Mesendoderm (in vitro differentiated cells): ENCODE measurements around the gene MED27.

Experiments used
- DNase-seq: peaks from one replicate; pipeline ENCODE4 v3.0.0; 2013
- H2AK5ac ChIP-seq: 2 replicates; pipeline ENCODE4 v1.6.1; 2013; ENCODE audit warnings: low read length, inconsistent platforms
- H2BK120ac ChIP-seq: 2 replicates; pipeline ENCODE4 v1.6.1; 2013; ENCODE audit warnings: low read depth, mild to moderate bottlenecking, low read length, moderate library complexity, mixed read lengths
- H2BK15ac ChIP-seq: replicated peaks from 2 replicates; pipeline ENCODE4 v1.6.1; 2013; ENCODE audit warnings: low read depth, mild to moderate bottlenecking, moderate library complexity
- H2BK5ac ChIP-seq: 2 replicates; pipeline ENCODE4 v1.6.1; 2013; ENCODE audit warnings: low read length, inconsistent platforms
- H3K18ac ChIP-seq: 2 replicates; pipeline ENCODE4 v1.6.1; 2013; ENCODE audit warnings: mild to moderate bottlenecking, low read length, mixed read lengths
- H3K23ac ChIP-seq: one replicate; pipeline ENCODE4 v1.6.1; 2013; ENCODE audit warnings: low read length
- H3K27ac ChIP-seq: 2 replicates; pipeline ENCODE4 v1.5.1; 2013; ENCODE audit warnings: low read depth, mild to moderate bottlenecking, inconsistent platforms, low read length, moderate library complexity
- H3K27me3 ChIP-seq: 2 replicates; pipeline ENCODE4 v1.6.1; 2013; ENCODE audit warnings: low read length, control low read depth, mild to moderate bottlenecking, inconsistent platforms; ENCODE audit not compliant: insufficient read depth, poor library complexity
- H3K36me3 ChIP-seq: 2 replicates; pipeline ENCODE4 v1.6.1; 2013; ENCODE audit warnings: low read length, inconsistent platforms; ENCODE audit not compliant: control insufficient read depth, insufficient read depth
- H3K4ac ChIP-seq: one replicate; pipeline ENCODE4 v1.6.1; 2013; ENCODE audit warnings: low read depth, mild to moderate bottlenecking, low read length, moderate library complexity
- H3K4me1 ChIP-seq: 2 replicates; pipeline ENCODE4 v1.6.1; 2013; ENCODE audit warnings: low read depth, low read length, inconsistent platforms; ENCODE audit not compliant: control insufficient read depth
- H3K4me2 ChIP-seq: 2 replicates; pipeline ENCODE4 v1.6.1; 2013; ENCODE audit warnings: low read length
- H3K4me3 ChIP-seq: 2 replicates; pipeline ENCODE4 v1.5.1; 2013; ENCODE audit warnings: mild to moderate bottlenecking, low read length
- H3K56ac ChIP-seq: one replicate; pipeline ENCODE4 v1.6.1; 2013; ENCODE audit warnings: low read length
- H3K79me1 ChIP-seq: 2 replicates; pipeline ENCODE4 v1.6.1; 2013; ENCODE audit warnings: low read length, inconsistent platforms
- H3K79me2 ChIP-seq: 2 replicates; pipeline ENCODE4 v1.6.1; 2013; ENCODE audit warnings: mild to moderate bottlenecking, low read length; ENCODE audit not compliant: control insufficient read depth, insufficient read depth
- H3K9ac ChIP-seq: 2 replicates; pipeline ENCODE4 v1.6.1; 2013; ENCODE audit warnings: low read length, inconsistent platforms
- H4K5ac ChIP-seq: one replicate; pipeline ENCODE4 v1.6.1; 2013; ENCODE audit warnings: low read length
- H4K8ac ChIP-seq: one replicate; pipeline ENCODE4 v1.6.1; 2013; ENCODE audit warnings: low read depth, mild to moderate bottlenecking, control low read depth, low read length, moderate library complexity
- WGBS: extraction: QIAGEN DNeasy Blood & Tissue Kit; methylation state at CpG from one replicate; pipeline ENCODE4 v1.1.7; 2013; ENCODE audit warnings: low lambda C conversion rate, missing lambda C conversion rate; ENCODE audit not compliant: insufficient coverage; ENCODE audit errors: extremely low coverage; 5-methylcytosine and 5-hydroxymethylcytosine counted together

The MED27 gene

DNA sequence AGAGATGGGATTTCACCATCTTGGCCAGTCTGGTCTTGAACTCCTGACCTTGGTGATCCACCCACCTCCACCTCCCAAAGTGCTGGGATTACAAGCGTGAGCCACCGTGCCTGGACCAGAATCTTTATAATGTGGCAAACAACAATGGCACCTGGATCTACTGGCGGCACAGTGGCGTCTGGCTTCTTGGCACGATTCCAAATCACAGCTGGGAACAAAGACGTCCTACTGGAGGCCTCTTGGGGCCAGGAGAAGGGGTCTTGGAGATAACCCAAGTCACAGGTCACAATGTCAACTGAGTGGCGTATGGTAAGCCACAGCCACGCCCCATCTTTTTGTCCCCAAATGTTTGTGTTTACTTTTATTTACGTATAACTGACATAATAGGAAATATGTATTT lies 262.0 kb downstream of the MED27 start:
- WGBS = no CpG with 5 or more reads among the region's 9 CpGs
- H3K18ac ChIP-seq = no peak overlapping the region
- no peaks in the 10 kb centered on the region for H3K79me1 ChIP-seq
- DNase-seq = no peak
- H2BK15ac ChIP-seq = no peak overlapping the region
- no peak overlapping the region for H4K5ac ChIP-seq
- no peak overlapping the region for H4K8ac ChIP-seq
- no peaks in the 10 kb centered on the region for H3K36me3 ChIP-seq
- H3K4ac ChIP-seq = no peak overlapping the region
- H3K79me2 ChIP-seq = no peaks in the 10 kb centered on the region
- no peak overlapping the region for H3K9ac ChIP-seq
- H3K27ac ChIP-seq = no peak overlapping the region
- no peaks in the 10 kb centered on the region for H3K27me3 ChIP-seq
- H2BK5ac ChIP-seq = no peak overlapping the region
- no peak overlapping the region for H3K4me3 ChIP-seq
- H3K56ac ChIP-seq = no peak overlapping the region
- H3K4me1 ChIP-seq = no peaks in the 10 kb centered on the region
- no peak overlapping the region for H3K4me2 ChIP-seq
- no peak overlapping the region for H3K23ac ChIP-seq
- no peak overlapping the region for H2BK120ac ChIP-seq
- H2AK5ac ChIP-seq = no peak overlapping the region

DNA sequence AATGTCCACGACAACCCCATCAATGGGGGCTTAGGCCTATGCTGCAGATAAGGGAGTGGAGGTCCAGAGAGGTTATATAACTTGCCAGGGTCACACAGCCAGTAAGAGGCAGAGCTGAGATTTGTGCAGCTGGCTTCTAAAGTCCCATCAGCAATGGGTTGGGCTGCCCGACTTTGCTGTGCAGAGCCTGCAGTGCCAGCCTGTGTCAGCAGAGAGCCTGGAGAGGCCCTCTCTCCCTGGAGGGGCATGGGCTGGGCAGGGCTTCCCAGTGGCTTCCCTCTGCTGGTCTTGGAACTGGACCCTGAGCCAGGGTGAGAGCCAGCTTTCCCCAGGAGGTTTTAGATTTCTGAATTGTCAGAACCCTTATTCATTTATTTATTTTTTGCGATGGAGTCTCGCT lies 262.6 kb downstream of the MED27 start:
- no peak overlapping the region for H3K23ac ChIP-seq
- no peaks in the 10 kb centered on the region for H3K36me3 ChIP-seq
- no peak overlapping the region for H2BK15ac ChIP-seq
- H4K8ac ChIP-seq = no peak overlapping the region
- H3K79me1 ChIP-seq = no peaks in the 10 kb centered on the region
- no peak for DNase-seq
- H3K27me3 ChIP-seq = no peaks in the 10 kb centered on the region
- no peak overlapping the region for H2BK5ac ChIP-seq
- H4K5ac ChIP-seq = no peak overlapping the region
- H3K4ac ChIP-seq = no peak overlapping the region
- no CpG with 5 or more reads among the region's 4 CpGs for WGBS
- no peak overlapping the region for H3K27ac ChIP-seq
- H3K9ac ChIP-seq = no peak overlapping the region
- no peak overlapping the region for H3K4me3 ChIP-seq
- H2AK5ac ChIP-seq = no peak overlapping the region
- no peak overlapping the region for H3K56ac ChIP-seq
- H2BK120ac ChIP-seq = no peak overlapping the region
- no peak overlapping the region for H3K4me2 ChIP-seq
- H3K79me2 ChIP-seq = no peaks in the 10 kb centered on the region
- H3K18ac ChIP-seq = no peak overlapping the region
- no peaks in the 10 kb centered on the region for H3K4me1 ChIP-seq

DNA sequence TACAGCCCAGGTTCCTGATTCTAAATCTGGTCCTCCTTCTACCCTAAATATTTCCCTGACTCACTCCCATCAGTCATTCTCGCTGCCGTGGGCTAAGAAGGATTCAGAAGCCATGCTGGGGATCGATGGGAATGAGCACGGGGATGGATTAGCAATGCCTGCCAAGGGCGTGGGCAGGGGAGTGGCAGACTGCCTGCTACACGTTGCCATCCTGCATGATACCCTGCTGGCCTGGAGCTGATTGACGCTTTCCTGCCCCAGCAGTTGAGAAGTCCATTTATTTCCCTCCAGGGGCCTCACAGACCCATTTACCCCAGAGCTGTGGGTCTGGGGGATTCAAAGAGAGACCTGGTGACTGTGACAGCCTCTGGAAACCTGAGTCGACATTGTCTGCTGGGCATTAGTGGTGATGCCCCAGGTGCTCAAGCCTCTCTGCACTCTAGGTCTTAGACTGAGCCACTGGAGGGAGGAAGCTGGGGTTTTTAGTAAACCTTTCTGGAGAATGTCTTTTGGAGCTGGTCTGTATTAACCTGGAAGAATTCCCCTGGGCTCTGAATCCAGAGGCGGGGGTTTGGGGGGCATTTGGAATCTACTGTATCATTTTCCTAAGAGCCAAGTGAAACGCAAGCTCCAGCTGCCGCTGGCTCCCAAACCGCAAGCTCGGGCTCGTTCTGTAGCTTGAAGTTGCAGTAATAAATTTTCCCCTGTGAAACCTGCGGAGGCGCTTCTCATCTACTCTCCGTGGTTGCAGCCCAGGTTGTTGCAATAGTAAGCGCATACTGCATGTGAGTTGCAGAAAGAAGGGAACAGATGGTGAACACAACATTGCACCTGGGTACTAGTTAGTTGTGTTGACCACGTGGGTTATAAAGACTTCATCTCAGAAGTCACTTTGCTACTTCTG lies 263.4 kb downstream of the MED27 start:
- H2BK15ac ChIP-seq = no peak overlapping the region
- H3K4me1 ChIP-seq = no peaks in the 10 kb centered on the region
- no peak for DNase-seq
- no peak overlapping the region for H3K4ac ChIP-seq
- no peak overlapping the region for H2BK5ac ChIP-seq
- no peaks in the 10 kb centered on the region for H3K79me2 ChIP-seq
- H3K4me3 ChIP-seq = no peak overlapping the region
- H3K18ac ChIP-seq = no peak overlapping the region
- no peak overlapping the region for H2AK5ac ChIP-seq
- H3K79me1 ChIP-seq = no peaks in the 10 kb centered on the region
- no peak overlapping the region for H3K56ac ChIP-seq
- H3K23ac ChIP-seq = no peak overlapping the region
- no peak overlapping the region for H3K27ac ChIP-seq
- no peaks in the 10 kb centered on the region for H3K36me3 ChIP-seq
- H4K8ac ChIP-seq = no peak overlapping the region
- H3K9ac ChIP-seq = no peak overlapping the region
- no peak overlapping the region for H2BK120ac ChIP-seq
- no peaks in the 10 kb centered on the region for H3K27me3 ChIP-seq
- no peak overlapping the region for H4K5ac ChIP-seq
- no CpG with 5 or more reads among the region's 19 CpGs for WGBS
- no peak overlapping the region for H3K4me2 ChIP-seq

DNA sequence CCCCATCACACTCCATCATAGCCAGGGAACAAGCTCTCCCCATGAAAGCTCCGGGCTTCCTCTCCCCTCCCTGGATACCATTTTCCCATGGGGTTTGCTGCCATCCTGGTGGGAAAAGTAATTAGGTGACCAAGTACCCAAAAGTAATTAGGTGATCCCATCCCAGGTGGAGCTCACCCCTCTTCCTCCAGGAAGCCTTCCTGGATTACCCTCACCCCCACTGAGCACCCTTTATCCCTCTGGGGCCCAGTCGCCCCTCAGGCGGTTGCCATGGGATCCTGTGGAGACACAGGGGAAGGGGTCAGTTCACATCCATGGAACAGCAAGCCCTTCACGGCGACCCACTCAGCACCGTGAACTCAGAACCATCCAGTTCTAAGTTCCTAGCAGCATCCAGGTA lies 265.0 kb downstream of the MED27 start:
- Histone ChIP-seq H3K27ac (no peak overlapping the region), H2BK15ac (no peak overlapping the region), H2BK120ac (no peak overlapping the region), H3K79me2 (no peaks in the 10 kb centered on the region), H3K56ac (no peak overlapping the region), H3K4me2 (no peak overlapping the region), H3K36me3 (no peaks in the 10 kb centered on the region), H3K27me3 (no peaks in the 10 kb centered on the region), H4K5ac (no peak overlapping the region), H4K8ac (no peak overlapping the region), H2BK5ac (no peak overlapping the region), H3K4me1 (no peaks in the 10 kb centered on the region), H3K9ac (no peak overlapping the region), H3K4me3 (no peak overlapping the region), H2AK5ac (no peak overlapping the region), H3K18ac (no peak overlapping the region), H3K23ac (no peak overlapping the region), H3K4ac (no peak overlapping the region), H3K79me1 (no peaks in the 10 kb centered on the region)
- no peak for DNase-seq
- WGBS = no CpG with 5 or more reads among the region's 6 CpGs

DNA sequence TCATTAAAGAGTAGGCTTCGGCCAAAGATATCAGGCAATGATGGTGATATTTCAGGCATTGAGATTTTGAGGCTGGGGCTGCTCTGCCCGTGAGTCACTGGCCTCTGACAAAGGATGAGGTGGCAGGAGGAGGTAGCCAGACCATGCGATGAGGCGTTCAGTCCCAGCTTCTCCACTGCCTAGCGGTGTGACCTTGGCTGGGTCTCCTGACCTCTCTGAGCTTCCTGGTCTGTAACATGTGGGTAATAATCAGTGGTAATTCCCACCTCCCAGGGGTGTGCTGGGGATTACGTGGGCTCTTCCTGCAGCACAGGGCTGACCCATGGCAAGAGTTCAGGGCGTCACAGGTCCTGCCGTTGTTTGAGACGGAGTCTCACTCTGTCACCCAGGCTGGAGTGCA lies 266.6 kb downstream of the MED27 start:
- H3K23ac ChIP-seq = no peak overlapping the region
- no peak for DNase-seq
- H3K79me2 ChIP-seq = no peaks in the 10 kb centered on the region
- no peaks in the 10 kb centered on the region for H3K79me1 ChIP-seq
- H3K4ac ChIP-seq = no peak overlapping the region
- H4K5ac ChIP-seq = no peak overlapping the region
- no peak overlapping the region for H2BK120ac ChIP-seq
- no peaks in the 10 kb centered on the region for H3K36me3 ChIP-seq
- no peak overlapping the region for H3K56ac ChIP-seq
- H2AK5ac ChIP-seq = no peak overlapping the region
- H3K4me3 ChIP-seq = no peak overlapping the region
- no peaks in the 10 kb centered on the region for H3K4me1 ChIP-seq
- no peak overlapping the region for H3K18ac ChIP-seq
- H4K8ac ChIP-seq = no peak overlapping the region
- H2BK5ac ChIP-seq = no peak overlapping the region
- no CpG with 5 or more reads among the region's 9 CpGs for WGBS
- H3K27ac ChIP-seq = no peak overlapping the region
- H3K27me3 ChIP-seq = no peaks in the 10 kb centered on the region
- H2BK15ac ChIP-seq = no peak overlapping the region
- H3K4me2 ChIP-seq = no peak overlapping the region
- H3K9ac ChIP-seq = no peak overlapping the region
